Prostate gland (tissue), 2 donors: ENCODE data around the gene AFDN.

Experiments
- CTCF ChIP-seq, 4 experiments: fragments of 200-600 bp in 2 of 4; fragments of 450-650 bp in 2 of 4; sonication (generic) in 2 of 4; IDR thresholded peaks; 1 replicate in 3 of 4; 2 replicates in 1 of 4; pipeline ENCODE4 v1.5.1; 2016 to 2019; ENCODE audit warnings: antibody characterized with exemption in 4 of 4, mild to moderate bottlenecking in 2 of 4, moderate library complexity in 2 of 4
- POLR2A ChIP-seq: fragments of 450-650 bp; IDR thresholded peaks from one replicate; pipeline ENCODE4 v1.6.1; 2016; ENCODE audit warnings: antibody characterized with exemption, mild to moderate bottlenecking
- POLR2AphosphoS5 ChIP-seq: sonication (generic); formaldehyde crosslinking; IDR thresholded peaks from one replicate; pipeline ENCODE4 v1.6.1; 2017; ENCODE audit warnings: antibody characterized with exemption

GRCh38 chr6:167877994-167878779 is 51.5 kb downstream of the AFDN start:
- TF ChIP-seq CTCF (IDR thresholded peaks at IDR 0.05) (no peak), POLR2AphosphoS5 (no peak), POLR2A (no peak)
